HG03342 (cell line): ENCODE measurements around the gene ZNF219.

Experiments
- ATAC-seq: cut with Tn5 transposase; IDR thresholded peaks from one replicate; pipeline ENCODE4 v1.9.1; 2021; ENCODE audit warnings: mild to moderate bottlenecking, moderate library complexity; ENCODE audit not compliant: unreplicated experiment

The ZNF219 gene

GRCh38 chr14:21098076-21098891 lies at the start of gene ZNF219:
ZNF219 (minus strand) TSS chr14:21098655; CDS start chr14:21093591, 5,064 bp downstream.
- no peak for ATAC-seq

GRCh38 chr14:21145437-21145836 lies 47.0 kb upstream of the ZNF219 start:
- no peak for ATAC-seq

DNA sequence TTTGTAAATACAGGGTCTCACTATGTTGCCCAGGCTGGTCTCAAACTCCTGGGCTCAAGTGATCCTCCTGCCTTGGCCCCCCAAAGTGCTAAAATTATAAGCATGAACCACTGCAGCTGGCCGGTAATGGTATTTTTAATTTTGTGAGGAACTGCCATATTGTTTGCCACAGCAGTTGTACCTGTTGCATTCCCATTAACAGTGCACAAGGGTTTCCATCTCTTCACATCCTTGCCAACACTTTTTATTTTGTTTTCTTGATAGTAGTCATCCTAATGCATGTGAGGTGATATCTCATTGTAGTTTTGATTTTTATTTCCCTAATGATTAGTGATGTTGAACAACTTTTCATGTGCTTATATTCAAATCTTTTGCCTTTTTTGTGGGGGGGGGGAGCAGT lies 43.9 kb upstream of the ZNF219 start:
- no peak for ATAC-seq

- no peak for ATAC-seq
These were observed 37.6 kb upstream of the ZNF219 start for GRCh38 chr14:21136024-21136423.

DNA sequence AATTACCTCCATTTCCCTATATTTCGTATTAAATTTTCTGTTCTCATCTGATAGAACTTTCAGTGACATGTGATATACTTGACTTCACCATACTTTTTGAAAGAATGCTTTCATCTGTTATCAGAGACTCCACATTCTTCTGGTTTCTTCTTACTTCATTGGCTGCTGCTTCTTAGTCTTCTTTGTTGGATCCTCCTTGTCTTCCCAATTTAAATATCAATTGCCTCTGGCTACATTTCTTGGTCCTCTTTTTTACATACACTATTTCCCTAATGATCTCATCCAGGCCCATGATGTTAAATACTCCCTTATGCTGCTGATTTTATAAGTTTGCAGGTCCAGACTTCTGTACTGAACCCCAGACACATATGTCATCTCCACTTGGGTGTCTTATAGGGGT lies 35.4 kb upstream of the ZNF219 start:
- ATAC-seq: no peak

- no peak for ATAC-seq
These were observed 25.0 kb upstream of the ZNF219 start for GRCh38 chr14:21123429-21123828.

- ATAC-seq: no peak
These were observed 22.7 kb upstream of the ZNF219 start for GRCh38 chr14:21121122-21121521.

- no peak for ATAC-seq
These were observed 22.2 kb upstream of the ZNF219 start for GRCh38 chr14:21120686-21121085.

GRCh38 chr14:21118933-21119332 lies 20.5 kb upstream of the ZNF219 start:
- ATAC-seq: no peak

- ATAC-seq: no peak
These were observed 14.9 kb upstream of the ZNF219 start for GRCh38 chr14:21113369-21113768.

DNA sequence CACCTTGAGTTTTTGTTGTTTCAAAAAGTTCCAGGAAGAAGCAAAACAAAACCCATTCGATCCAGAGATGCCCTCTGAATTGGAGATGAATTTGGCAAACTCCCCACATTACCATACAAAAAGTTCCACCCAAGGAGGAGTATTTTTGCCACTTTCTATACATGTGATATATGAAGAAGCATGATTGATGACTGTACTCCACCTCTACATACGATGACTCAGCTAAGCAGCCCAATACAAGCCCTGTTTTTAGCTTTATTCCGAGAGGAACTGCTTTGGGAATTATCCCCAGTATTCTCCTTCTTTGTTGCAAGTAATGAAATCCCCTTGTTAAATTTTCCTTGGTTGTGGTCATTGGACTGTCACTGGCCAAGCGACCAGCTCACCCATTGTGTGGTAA lies 13.8 kb upstream of the ZNF219 start:
- no peak for ATAC-seq

GRCh38 chr14:21109377-21110138 lies 11.1 kb upstream of the ZNF219 start:
- ATAC-seq: peak; percentile 64

DNA sequence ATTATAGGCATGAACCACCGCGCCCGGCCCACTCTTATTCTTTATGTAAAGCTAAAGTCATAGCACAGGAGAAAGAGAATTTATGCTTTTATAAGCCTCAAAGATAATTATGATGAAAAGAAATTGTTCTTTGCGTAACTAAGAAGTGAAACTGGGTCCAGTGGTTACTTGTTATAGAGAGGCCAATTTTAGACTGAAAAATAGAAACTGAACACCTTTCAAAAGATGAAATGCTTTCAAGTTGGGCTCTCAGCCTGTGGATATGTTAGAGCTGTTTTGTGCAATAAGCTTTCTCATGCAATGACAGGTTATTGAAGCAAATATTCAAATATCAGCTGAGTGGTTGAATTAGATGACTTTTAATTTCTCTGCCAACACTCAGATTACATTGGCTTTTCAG lies 10.3 kb upstream of the ZNF219 start:
- ATAC-seq: no peak

- ATAC-seq: no peak
These were observed 8.9 kb upstream of the ZNF219 start for GRCh38 chr14:21107283-21107800.

DNA sequence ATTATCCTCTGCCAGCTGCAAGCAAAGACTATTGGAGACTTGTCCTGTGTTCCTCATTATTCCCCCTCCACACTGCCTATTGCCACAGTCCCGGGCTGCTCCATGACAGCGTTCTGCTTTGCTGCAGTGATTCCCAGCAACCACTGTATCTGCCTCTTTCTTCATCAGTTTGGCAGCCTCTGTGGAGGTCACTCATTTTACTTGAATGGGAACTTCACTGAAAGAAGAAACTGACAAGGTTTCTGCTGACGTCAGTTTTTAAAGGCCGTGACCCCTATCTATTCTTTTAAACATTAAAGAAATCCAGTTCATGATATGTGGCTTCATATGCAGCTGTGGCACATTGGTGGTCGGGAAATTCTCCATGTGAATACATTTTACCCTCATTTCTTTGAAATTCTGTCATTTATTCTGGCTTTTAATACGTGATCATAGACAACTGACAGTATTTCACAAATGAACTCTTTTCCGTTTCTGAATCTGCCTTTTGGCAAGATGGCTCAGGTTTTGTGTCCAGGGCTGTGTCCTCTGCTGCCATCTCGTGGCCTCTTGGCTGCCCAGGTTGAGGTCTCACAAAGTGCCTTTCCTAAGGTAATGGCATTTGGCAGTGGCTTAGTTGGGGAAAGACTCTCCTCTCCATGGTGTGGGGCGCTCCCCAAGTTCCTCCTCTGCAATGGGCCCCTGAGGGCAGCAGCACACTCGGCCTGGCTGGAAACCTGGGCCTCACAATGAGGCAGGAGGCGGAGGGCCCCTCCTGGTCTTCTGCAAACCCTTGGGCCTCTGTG lies 8.2 kb upstream of the ZNF219 start:
- no peak for ATAC-seq

DNA sequence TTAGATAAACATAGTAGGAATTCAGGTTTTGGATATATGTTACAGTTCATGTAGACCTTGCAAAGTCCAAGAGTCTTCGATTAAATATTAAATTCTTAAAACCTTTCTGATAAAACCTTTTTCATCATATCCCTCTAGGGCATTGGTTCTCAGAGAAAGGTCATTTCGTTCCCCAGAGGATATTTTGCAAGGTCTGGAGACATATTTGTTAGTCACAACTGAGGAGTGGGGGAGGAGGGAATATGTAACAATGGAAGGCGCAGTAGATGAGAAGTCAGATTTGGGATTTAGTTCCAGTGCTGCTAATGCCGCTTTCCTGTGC lies 7.7 kb upstream of the ZNF219 start:
- ATAC-seq: no peak

DNA sequence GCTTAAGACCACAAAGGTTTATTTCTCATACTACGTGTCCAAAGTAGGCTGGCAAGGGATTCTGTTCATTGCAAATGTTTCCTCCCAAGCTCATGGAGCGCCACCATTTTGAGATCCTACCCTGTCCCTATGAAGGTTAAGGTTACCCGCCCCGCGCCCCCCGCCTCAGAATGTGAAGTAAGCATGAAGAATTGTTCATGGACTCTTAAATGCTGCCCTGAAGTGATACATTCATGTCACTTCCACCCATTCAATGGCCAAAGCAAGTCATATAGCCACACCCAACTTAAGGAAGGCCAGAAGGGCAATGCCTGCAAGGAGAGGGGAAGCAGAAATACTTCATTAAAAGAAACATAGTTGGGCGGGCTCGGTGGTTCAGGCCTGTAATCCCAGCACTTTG lies 6.6 kb upstream of the ZNF219 start:
- no peak for ATAC-seq

DNA sequence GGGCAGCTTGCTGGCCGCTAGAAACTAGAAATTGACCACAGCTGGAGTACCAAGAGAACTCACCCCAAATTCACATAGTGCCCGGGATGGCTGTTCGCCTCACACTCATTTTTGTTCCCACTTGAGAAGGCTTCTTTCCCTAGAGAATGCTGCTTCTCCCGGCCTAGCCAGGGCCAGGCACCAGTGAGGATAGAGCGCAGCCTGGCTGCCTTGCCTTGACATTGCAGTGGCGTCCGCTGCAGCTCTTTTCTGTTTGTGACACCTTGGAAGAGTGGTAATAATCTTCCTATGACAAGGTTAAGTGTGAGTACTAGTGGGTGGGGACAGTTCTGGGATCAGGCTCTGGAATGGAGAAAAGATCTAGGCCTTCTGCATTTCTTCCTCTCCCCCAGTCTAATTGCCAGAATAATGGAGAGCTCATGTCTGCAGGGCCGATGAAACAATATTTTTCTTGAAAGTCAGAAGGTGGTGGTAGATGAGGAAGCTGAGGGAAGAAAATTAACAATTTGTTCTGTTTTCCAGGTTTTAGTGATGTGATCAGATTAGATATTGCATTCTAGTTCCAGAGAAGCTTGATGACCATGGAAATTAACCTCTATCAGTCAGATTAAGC lies 6.1 kb upstream of the ZNF219 start:
- ATAC-seq: peak; percentile 42

GRCh38 chr14:21103710-21104447 lies 5.4 kb upstream of the ZNF219 start:
- peak; percentile 85 for ATAC-seq

DNA sequence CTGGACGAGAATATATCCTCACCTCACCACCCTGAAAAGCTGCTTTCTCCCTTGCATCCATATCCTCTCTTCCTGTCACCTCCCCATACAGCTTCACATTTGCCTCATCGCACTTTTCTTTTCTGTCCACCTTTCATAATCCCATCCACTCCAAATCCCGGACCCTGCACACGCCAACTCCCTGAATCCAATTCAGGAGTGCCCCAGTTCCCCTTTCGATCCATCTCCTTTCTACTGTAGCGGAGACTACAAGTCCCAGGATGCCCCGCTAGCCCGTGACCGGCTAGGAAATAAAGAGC lies 4.9 kb upstream of the ZNF219 start:
- ATAC-seq: no peak
